OCI-LY1 (cell line): ENCODE results near the gene FAM131A.
A peak's percentile ranks its signal among the peaks of the same experiment; 100 is the strongest.

Experiments used
- H2AFZ ChIP-seq: fragments of 200-600 bp; sonication (generic), shearing (Covaris generic); 2 replicates; pipeline ENCODE4 v1.6.0; 2014; ENCODE audit warnings: antibody characterized with exemption, mild to moderate bottlenecking, low read length
- H3F3A ChIP-seq: fragments of 200-600 bp; sonication (generic), shearing (Covaris generic); 2 replicates; pipeline ENCODE4 v1.6.0; 2014; ENCODE audit warnings: mild to moderate bottlenecking, antibody characterized with exemption, low read length, moderate library complexity; ENCODE audit not compliant: insufficient read depth
- H3K27ac ChIP-seq: fragments of 200-600 bp; sonication (generic); 2 replicates; pipeline ENCODE4 v1.5.1; 2014; ENCODE audit warnings: low read length, mixed run types, mild to moderate bottlenecking, low read depth; ENCODE audit not compliant: poor library complexity, severe bottlenecking
- H3K27me3 ChIP-seq: fragments of 200-600 bp; sonication (generic); 2 replicates; pipeline ENCODE4 v1.6.0; 2014; ENCODE audit warnings: antibody characterized with exemption, mild to moderate bottlenecking, low read length, moderate library complexity; ENCODE audit not compliant: insufficient read depth
- H3K36me3 ChIP-seq: fragments of 200-600 bp; sonication (generic); 2 replicates; pipeline ENCODE4 v1.6.1; 2014; ENCODE audit warnings: mild to moderate bottlenecking, antibody characterized with exemption, low read length, moderate library complexity, mixed read lengths; ENCODE audit not compliant: insufficient read depth
- H3K4me1 ChIP-seq: fragments of 200-600 bp; sonication (generic); 2 replicates; pipeline ENCODE4 v1.5.1; 2014; ENCODE audit warnings: mild to moderate bottlenecking, low read length, moderate library complexity; ENCODE audit not compliant: insufficient read depth, severe bottlenecking
- H3K4me2 ChIP-seq: fragments of 200-600 bp; sonication (generic), shearing (Covaris generic); 2 replicates; pipeline ENCODE4 v1.6.1; 2014; ENCODE audit warnings: low read length
- H3K4me3 ChIP-seq: fragments of 200-600 bp; sonication (generic); 2 replicates; pipeline ENCODE4 v1.5.1; 2014; ENCODE audit warnings: low read length, low read depth, mild to moderate bottlenecking, mixed read lengths; ENCODE audit not compliant: poor library complexity, severe bottlenecking
- H3K79me2 ChIP-seq: fragments of 200-600 bp; shearing (Covaris generic); 2 replicates; pipeline ENCODE4 v1.6.1; 2016; ENCODE audit warnings: mixed run types, low read length, mixed read lengths; ENCODE audit not compliant: insufficient read depth
- H3K9ac ChIP-seq: fragments of 200-600 bp; sonication (generic), shearing (Covaris generic); 2 replicates; pipeline ENCODE4 v1.6.1; 2014; ENCODE audit warnings: mild to moderate bottlenecking, low read length, mixed read lengths
- H3K9me2 ChIP-seq: fragments of 200-600 bp; sonication (generic), shearing (Covaris generic); 2 replicates; pipeline ENCODE4 v1.6.1; 2014; ENCODE audit warnings: low read depth, mild to moderate bottlenecking, low read length, mixed read lengths
- H3K9me3 ChIP-seq: fragments of 200-600 bp; shearing (Covaris generic); 2 replicates; pipeline ENCODE4 v1.6.1; 2014; ENCODE audit warnings: low read length, mixed read lengths
- H4K20me1 ChIP-seq: fragments of 200-600 bp; sonication (generic), shearing (Covaris generic); 2 replicates; pipeline ENCODE4 v1.6.0; 2016; ENCODE audit warnings: mild to moderate bottlenecking, low read length; ENCODE audit not compliant: insufficient read depth
- EZH2 ChIP-seq: fragments of 200-600 bp; sonication (generic), shearing (Covaris generic); IDR thresholded peaks from 2 replicates; pipeline ENCODE4 v1.8.0; 2017; ENCODE audit warnings: borderline replicate concordance, mixed run types, mild to moderate bottlenecking, antibody characterized with exemption, low read length, moderate library complexity, mixed read lengths
- TF ChIP-seq, protein P1 (sequence below): fragments of 200-600 bp; sonication (generic), shearing (Covaris generic); IDR thresholded peaks from 2 replicates; pipeline ENCODE4 v1.5.1; 2017; ENCODE audit warnings: mild to moderate bottlenecking, antibody characterized with exemption, low read length, moderate library complexity, mixed read lengths

FAM131A gene

DNA sequence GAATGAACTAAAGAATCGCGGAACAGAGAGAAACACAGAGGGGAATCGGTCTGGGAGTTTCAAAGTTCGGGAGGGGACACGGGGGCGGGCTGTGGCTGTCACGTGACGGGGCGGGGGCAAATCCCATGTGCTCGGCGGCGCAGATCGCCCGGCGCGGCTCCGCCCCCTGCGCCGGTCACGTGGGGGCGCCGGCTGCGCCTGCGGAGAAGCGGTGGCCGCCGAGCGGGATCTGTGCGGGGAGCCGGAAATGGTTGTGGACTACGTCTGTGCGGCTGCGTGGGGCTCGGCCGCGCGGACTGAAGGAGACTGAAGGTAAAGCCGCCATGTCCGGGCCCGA, 23.1 kb upstream of the FAM131A start, which contains the start of gene EIF4G1:
TSS of gene EIF4G1 (plus strand) at position 244 of the 337 bp plus-strand sequence. CDS start 1,191 bp downstream, outside the sequence.
- H3K9ac ChIP-seq: peak within 1 kb of the TSS; percentile 95
- H3K4me1 ChIP-seq: peaks cover 26% of the 10 kb centered on the region
- 0 out of 2 replicates have a peak within 1 kb of the TSS, but pooled peaks have one; percentile 67 for H2AFZ ChIP-seq
- peak within 1 kb of the TSS; percentile 53 for H3K27ac ChIP-seq
- H3K4me2 ChIP-seq: peak within 1 kb of the TSS; percentile 93
- H3K36me3 ChIP-seq: peaks cover 48% of the 10 kb centered on the region
- H4K20me1 ChIP-seq: no peaks in the 10 kb centered on the region
- no peaks in the 10 kb centered on the region for H3K9me2 ChIP-seq
- peak within 1 kb of the TSS; percentile 84 for H3K4me3 ChIP-seq
- H3K79me2 ChIP-seq: peaks cover 46% of the 10 kb centered on the region
- H3K9me3 ChIP-seq: no peaks in the 10 kb centered on the region
- no peaks in the 10 kb centered on the region for H3K27me3 ChIP-seq
- H3F3A ChIP-seq: 0 out of 2 replicates have a peak, but pooled peaks cover 4% of the 10 kb centered on the region
- TF ChIP-seq, protein P1, sequence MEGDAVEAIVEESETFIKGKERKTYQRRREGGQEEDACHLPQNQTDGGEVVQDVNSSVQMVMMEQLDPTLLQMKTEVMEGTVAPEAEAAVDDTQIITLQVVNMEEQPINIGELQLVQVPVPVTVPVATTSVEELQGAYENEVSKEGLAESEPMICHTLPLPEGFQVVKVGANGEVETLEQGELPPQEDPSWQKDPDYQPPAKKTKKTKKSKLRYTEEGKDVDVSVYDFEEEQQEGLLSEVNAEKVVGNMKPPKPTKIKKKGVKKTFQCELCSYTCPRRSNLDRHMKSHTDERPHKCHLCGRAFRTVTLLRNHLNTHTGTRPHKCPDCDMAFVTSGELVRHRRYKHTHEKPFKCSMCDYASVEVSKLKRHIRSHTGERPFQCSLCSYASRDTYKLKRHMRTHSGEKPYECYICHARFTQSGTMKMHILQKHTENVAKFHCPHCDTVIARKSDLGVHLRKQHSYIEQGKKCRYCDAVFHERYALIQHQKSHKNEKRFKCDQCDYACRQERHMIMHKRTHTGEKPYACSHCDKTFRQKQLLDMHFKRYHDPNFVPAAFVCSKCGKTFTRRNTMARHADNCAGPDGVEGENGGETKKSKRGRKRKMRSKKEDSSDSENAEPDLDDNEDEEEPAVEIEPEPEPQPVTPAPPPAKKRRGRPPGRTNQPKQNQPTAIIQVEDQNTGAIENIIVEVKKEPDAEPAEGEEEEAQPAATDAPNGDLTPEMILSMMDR: no peak
- no peak for TF ChIP-seq EZH2

DNA sequence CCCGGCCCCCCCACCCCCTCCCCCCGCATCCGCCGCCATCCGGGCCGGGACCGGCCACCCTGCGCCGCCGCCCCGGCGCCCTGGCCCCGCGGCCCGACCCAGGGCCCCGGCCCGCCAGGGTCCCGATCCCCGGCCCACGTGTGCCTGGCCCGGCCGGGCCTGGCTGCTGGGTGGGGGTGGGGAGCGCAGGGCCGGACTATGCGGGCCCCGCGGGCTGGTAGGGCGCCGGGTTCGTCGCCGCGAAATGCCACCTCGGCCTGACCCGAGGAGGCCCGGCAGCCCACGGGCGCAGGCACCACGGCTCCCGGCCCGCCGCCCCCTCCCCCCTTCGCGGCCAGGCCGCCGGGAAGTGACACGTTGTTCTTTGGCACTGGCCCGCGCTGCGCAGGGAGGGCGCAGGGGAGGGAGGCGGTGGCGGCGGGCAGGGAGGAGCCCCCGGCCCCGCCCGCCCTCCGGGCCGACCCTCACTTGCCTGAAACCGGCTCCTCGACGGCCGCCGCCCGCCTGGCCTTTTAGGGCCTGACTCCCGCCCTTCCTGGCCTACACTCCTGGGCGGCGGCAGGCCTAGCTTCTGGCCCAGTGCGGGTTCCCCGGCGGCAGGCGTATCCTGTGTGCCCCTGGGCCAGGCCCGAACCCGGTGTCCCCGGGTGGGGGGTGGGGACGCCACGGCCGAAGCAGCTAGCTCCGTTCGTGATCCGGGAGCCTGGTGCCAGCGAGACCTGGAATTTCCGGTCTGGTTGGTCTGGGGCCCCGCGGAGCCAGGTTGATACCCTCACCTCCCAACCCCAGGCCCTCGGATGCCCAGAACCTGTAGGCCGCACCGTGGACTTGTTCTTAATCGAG, 22.5 kb upstream of the FAM131A start:
- H3K36me3 ChIP-seq: peaks cover 51% of the 10 kb centered on the region

DNA sequence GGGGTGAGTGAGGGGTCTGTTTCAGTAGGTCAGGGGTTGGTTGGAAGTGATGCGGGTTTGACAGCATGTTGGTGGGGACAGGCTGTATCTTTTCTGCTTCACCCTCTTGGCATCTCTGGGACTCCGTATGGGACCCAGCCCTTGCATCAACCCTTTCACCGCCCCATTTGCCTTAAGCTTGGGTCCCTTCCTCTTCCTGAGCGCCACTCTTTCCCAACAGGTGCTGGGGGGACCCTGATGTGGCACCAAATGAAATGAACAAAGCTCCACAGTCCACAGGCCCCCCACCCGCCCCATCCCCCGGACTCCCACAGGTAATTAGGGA, 21.9 kb upstream of the FAM131A start:
- Histone ChIP-seq H3K4me2 (peak overlapping the region; percentile 93), H3F3A (0 out of 2 replicates have a peak, but pooled peaks cover 4% of the 10 kb centered on the region), H3K4me1 (peaks cover 26% of the 10 kb centered on the region), H3K36me3 (peaks cover 53% of the 10 kb centered on the region), H3K27me3 (no peaks in the 10 kb centered on the region), H4K20me1 (no peaks in the 10 kb centered on the region), H3K79me2 (peaks cover 46% of the 10 kb centered on the region), H3K9me3 (no peaks in the 10 kb centered on the region), H2AFZ (no peak overlapping the region), H3K4me3 (peak overlapping the region; percentile 84), H3K27ac (peak overlapping the region; percentile 53), H3K9ac (peak overlapping the region; percentile 95), H3K9me2 (no peaks in the 10 kb centered on the region)
- no peak for TF ChIP-seq EZH2
- TF ChIP-seq, protein P1: no peak

More for the DNA sequence above, 22.5 kb upstream of the FAM131A start:
- Histone ChIP-seq H4K20me1 (no peaks in the 10 kb centered on the region), H3K4me3 (peak overlapping the region; percentile 84), H3K27me3 (no peaks in the 10 kb centered on the region), H2AFZ (no peak overlapping the region), H3K4me2 (peak overlapping the region; percentile 93), H3K9ac (peak overlapping the region; percentile 95), H3K4me1 (peaks cover 26% of the 10 kb centered on the region), H3F3A (0 out of 2 replicates have a peak, but pooled peaks cover 4% of the 10 kb centered on the region), H3K9me2 (no peaks in the 10 kb centered on the region), H3K9me3 (no peaks in the 10 kb centered on the region), H3K27ac (peak overlapping the region; percentile 53), H3K79me2 (peaks cover 46% of the 10 kb centered on the region)
- no peak for TF ChIP-seq EZH2
- TF ChIP-seq, protein P1: no peak
